Lower lobe of right lung (tissue), 2 donors: ENCODE results near the gene GPATCH2. TPM values are rescaled to one million over a fixed set of nuclear protein-coding genes. Genes with fewer than 3 reads are reported as not detected.
"Not testable (repeated sequence)": the region's sequence is repeated elsewhere in the genome, so short reads cannot be mapped to it uniquely, and the experiment has no call there.

Source experiments
- ATAC-seq, 2 donors: fragments of 200-7000 bp; cut with Tn5 transposase; one replicate each; pipeline ENCODE4 v1.9.1; 2020 to 2022; ENCODE audit warnings: mild to moderate bottlenecking in 2 of 2, moderate library complexity in 2 of 2
- DNase-seq: peaks from one replicate; pipeline ENCODE4 v3.0.0-alpha.2; 2020
- H3K27ac ChIP-seq: fragments of 200-600 bp; one replicate; pipeline ENCODE4 v1.8.0; 2022
- H3K27me3 ChIP-seq: fragments of 200-600 bp; one replicate; pipeline ENCODE4 v1.8.0; 2022; ENCODE audit warnings: low read depth
- H3K36me3 ChIP-seq: fragments of 200-600 bp; one replicate; pipeline ENCODE4 v1.8.0; 2022; ENCODE audit warnings: mild to moderate bottlenecking
- H3K4me1 ChIP-seq: fragments of 200-600 bp; one replicate; pipeline ENCODE4 v1.8.0; 2022
- H3K4me3 ChIP-seq: fragments of 200-600 bp; one replicate; pipeline ENCODE4 v1.8.0; 2022; ENCODE audit warnings: mild to moderate bottlenecking
- H3K9me3 ChIP-seq: fragments of 200-600 bp; one replicate; pipeline ENCODE4 v1.8.0; 2022
- intact Hi-C: fragments of 100-400 bp; cut with DNase I; formaldehyde crosslinking; loops from one replicate; pipeline ENCODE4 v1.11.0; 2022
- total RNA-seq: library from RNA; stranded (reverse); fragmentation: NEBNext Ultra II Directional; extraction: Animal tissue kit (Norgen Biotek cat#: 25700); gene quantifications from one replicate; pipeline ENCODE4 v1.2.1, GENCODE V29; 2021
- TF ChIP-seq, protein P1 (sequence below): fragments of 200-600 bp; IDR thresholded peaks from one replicate; pipeline ENCODE4 v1.8.0; 2022; ENCODE audit warnings: antibody characterized with exemption, mild to moderate bottlenecking
- donor health status: DM: no; HTN: yes; CAD: no; lungs with severe emphysema.

Gene GPATCH2
- total RNA-seq, 1 donor from 2014 or later: 12.4 TPM

DNA sequence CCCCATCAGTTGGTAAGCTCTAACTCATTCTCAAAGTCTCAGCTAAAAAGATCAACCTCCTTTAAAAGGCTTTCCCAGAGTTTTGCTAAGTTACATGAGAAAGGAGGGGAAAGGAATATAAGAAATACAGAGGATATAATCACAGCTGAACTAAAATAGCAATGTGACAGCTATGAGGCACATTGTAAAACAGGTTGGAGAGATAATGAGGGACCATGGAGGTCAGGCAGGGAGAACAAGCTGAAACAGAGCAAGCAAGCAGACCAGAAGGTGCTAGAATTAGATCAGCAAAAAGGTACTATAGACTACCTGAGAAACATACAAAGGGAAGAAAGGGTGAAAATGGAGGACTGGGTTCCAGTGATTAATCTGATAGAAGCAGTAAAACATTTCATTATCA is 28.5 kb downstream of the GPATCH2 start:
- TF ChIP-seq, protein P1, sequence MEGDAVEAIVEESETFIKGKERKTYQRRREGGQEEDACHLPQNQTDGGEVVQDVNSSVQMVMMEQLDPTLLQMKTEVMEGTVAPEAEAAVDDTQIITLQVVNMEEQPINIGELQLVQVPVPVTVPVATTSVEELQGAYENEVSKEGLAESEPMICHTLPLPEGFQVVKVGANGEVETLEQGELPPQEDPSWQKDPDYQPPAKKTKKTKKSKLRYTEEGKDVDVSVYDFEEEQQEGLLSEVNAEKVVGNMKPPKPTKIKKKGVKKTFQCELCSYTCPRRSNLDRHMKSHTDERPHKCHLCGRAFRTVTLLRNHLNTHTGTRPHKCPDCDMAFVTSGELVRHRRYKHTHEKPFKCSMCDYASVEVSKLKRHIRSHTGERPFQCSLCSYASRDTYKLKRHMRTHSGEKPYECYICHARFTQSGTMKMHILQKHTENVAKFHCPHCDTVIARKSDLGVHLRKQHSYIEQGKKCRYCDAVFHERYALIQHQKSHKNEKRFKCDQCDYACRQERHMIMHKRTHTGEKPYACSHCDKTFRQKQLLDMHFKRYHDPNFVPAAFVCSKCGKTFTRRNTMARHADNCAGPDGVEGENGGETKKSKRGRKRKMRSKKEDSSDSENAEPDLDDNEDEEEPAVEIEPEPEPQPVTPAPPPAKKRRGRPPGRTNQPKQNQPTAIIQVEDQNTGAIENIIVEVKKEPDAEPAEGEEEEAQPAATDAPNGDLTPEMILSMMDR: no peak
- ATAC-seq (no peak), DNase-seq (no peak)

DNA sequence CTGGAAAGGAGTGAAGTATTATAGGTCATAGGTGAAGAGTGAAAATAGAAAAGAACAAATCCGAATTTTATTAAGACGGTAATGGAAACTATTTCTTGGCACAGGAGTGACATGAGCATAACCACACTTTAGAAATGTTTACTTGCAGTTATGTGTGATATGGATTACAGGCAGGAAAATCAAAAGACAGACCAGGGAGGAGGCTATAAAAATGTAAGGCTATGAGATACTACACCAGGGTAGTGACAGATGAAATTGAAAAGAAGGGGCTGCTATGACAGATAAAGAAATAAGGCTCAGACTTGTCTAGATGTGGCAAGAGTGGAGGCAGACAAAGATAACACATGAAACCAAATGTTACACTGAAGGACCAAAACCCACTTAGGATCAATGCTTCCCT is 31.7 kb downstream of the GPATCH2 start:
- ATAC-seq (no peak), DNase-seq (no peak)
- intact Hi-C loops: no loop called here
- Histone ChIP-seq H3K36me3 (peaks cover 8% of the 10 kb centered on the region), H3K27me3 (no peaks in the 10 kb centered on the region), H3K27ac (no peak overlapping the region), H3K4me3 (no peak overlapping the region), H3K9me3 (no peaks in the 10 kb centered on the region), H3K4me1 (no peaks in the 10 kb centered on the region)
- TF ChIP-seq, protein P1: no peak

More for the DNA sequence above, 28.5 kb downstream of the GPATCH2 start:
- H3K4me1 ChIP-seq: no peaks in the 10 kb centered on the region
- no peaks in the 10 kb centered on the region for H3K27me3 ChIP-seq
- H3K4me3 ChIP-seq: no peak overlapping the region
- intact Hi-C loops: no loop called here
- no peak overlapping the region for H3K27ac ChIP-seq
- peaks cover 12% of the 10 kb centered on the region for H3K36me3 ChIP-seq
- H3K9me3 ChIP-seq: no peaks in the 10 kb centered on the region

- ATAC-seq: no peak
- Histone ChIP-seq H3K4me3 (no peak overlapping the region), H3K27me3 (no peaks in the 10 kb centered on the region), H3K27ac (no peak overlapping the region), H3K36me3 (no peaks in the 10 kb centered on the region), H3K4me1 (no peaks in the 10 kb centered on the region), H3K9me3 (no peaks in the 10 kb centered on the region)
- intact Hi-C loops: no loop called here
- TF ChIP-seq, protein P1: no peak
- no peak for DNase-seq
These were observed 40.3 kb downstream of the GPATCH2 start for GRCh38 chr1:217590598-217590997.

- TF ChIP-seq, protein P1: no peak
- ATAC-seq: no peak
These were observed 44.3 kb downstream of the GPATCH2 start for GRCh38 chr1:217586586-217586985.

DNA sequence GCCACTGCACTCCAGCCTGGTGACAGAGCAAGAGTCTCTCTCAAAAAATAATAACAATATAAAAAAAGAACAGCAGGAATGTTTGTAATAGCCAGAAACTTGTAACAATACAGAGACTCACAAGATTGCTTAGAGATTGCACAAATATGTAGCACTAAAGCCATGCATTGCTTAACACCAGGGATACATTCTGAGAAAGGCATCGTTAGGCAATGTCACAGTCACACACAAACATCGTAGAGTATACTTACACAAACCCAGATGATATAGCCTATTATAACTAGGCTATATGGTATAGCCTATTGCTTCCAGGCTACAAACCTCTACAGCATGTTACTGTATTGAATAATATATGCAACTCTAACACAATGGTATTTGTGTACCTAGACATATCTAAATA is 45.3 kb downstream of the GPATCH2 start:
- Histone ChIP-seq H3K27me3 (no peaks in the 10 kb centered on the region), H3K4me1 (no peaks in the 10 kb centered on the region), H3K9me3 (no peaks in the 10 kb centered on the region), H3K27ac (no peak overlapping the region), H3K4me3 (no peak overlapping the region), H3K36me3 (no peaks in the 10 kb centered on the region)
- intact Hi-C loops: no loop called here
- ATAC-seq (peak in 1 of 2 donors; percentile 33), DNase-seq (no peak)
- TF ChIP-seq, protein P1: no peak

More at GRCh38 chr1:217586586-217586985, 44.3 kb downstream of the GPATCH2 start:
- Histone ChIP-seq H3K9me3 (no peaks in the 10 kb centered on the region), H3K4me1 (no peaks in the 10 kb centered on the region), H3K36me3 (no peaks in the 10 kb centered on the region), H3K27ac (no peak overlapping the region), H3K27me3 (no peaks in the 10 kb centered on the region), H3K4me3 (no peak overlapping the region)
- intact Hi-C loops: no loop called here
- DNase-seq: no peak

- H3K27ac ChIP-seq, intact Hi-C loops, ATAC-seq, DNase-seq, H3K36me3 ChIP-seq, H3K4me3 ChIP-seq, H3K9me3 ChIP-seq, H3K4me1 ChIP-seq, H3K27me3 ChIP-seq: not testable (repeated sequence)
These were observed 46.5 kb downstream of the GPATCH2 start for GRCh38 chr1:217584286-217584811.
